GM18951 (cell line): ENCODE results near the gene KRT74.
"Not testable (repeated sequence)": the region's sequence is repeated elsewhere in the genome, so short reads cannot be mapped to it uniquely, and the experiment has no call there.

Source experiments
- POLR2A ChIP-seq: IDR thresholded peaks from 4 replicates; pipeline ENCODE4 v1.6.1; 2011; ENCODE audit warnings: mild to moderate bottlenecking; ENCODE audit not compliant: insufficient read length, insufficient read depth; ENCODE audit errors: extremely low read depth
- in situ Hi-C: fragments of 300-500 bp; cut with MboI; formaldehyde crosslinking; loops from one replicate; pipeline ENCODE4 v1.12.0; 2022; ENCODE audit warnings: low sequenced_read_pairs, mixed read lengths, inconsistent platforms; ENCODE audit not compliant: unreplicated experiment

Gene KRT74

DNA sequence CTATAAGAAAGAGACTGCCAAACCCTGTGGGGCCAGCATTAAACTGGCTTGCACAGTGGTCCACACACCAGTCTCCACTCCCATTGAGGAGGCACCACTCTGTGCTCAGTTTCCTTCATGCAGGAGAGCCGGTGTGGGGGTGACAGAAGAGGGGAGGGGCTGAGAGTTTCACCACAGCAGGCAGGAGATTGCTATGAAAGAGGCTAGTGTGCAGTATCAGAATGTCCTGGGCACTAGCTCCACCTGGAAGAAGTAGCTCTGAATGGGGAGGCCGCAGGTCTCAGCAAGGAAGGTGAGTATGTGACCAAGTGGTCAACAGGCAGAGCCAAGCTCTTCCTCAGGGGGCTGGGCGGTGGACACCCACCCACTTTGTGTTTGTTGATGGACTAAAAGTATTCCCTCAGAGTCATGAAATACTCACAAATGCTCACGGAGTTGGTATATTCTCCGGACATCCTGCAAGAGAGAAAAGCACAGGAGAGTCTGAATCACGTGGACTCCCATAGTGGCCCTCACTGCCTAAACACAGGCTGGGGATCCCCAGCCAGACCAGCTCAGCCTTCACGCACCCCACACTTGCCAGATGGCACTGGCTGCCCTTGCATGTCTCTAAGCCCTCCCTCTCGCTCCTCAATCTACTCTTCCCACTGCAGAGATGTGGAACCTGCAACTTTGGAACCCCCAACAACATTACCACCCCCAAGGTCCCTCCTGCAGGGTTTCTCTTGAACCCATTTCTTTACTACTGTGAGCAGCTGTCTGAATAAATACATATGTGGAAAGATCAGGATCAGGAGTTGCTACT, 35.4 kb upstream of the KRT74 start:
- in situ Hi-C loops, result no loop called here
- no peak for TF ChIP-seq POLR2A

DNA sequence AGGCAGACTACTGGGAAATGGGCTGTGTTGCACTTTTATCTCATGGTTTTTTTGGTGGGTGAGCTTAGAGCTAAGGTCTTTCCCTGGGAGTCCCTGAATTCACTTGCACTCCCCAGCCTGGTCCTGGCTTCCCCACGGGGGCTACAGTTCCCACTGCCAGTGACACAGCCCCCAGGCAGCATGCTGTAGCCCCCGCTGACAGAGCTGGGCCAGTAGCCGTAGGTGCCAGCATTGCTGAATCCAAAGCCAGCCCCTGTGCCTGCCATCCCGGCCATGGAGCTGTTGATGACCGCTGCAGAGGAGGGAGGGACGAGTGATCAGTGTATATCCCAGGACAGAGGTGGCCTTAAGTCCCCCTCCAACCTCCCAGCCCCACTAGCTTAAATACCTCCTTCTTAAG, 34.5 kb upstream of the KRT74 start:
- TF ChIP-seq POLR2A, result no peak
- in situ Hi-C loops, result no loop called here

DNA sequence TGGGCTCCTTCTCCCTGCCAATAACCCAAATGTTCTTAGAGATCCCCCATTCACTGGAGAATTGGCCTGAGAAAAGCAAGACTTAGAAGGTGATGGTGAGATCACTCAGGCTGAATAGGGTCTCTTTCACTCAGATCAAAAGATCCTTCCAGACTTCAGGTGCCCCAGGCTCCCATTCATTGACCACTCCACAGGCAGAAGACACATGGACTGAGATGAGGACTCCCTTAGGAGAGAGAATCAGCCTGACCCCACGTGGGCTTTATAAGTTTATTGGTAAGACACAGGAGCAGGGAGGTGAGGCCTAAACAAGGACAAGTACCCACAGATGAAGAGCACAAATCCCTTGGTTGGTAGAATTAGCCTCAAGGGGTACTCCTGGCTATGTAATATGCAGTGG, 33.7 kb upstream of the KRT74 start:
- TF ChIP-seq POLR2A, result no peak
- in situ Hi-C loops, result no loop called here

DNA sequence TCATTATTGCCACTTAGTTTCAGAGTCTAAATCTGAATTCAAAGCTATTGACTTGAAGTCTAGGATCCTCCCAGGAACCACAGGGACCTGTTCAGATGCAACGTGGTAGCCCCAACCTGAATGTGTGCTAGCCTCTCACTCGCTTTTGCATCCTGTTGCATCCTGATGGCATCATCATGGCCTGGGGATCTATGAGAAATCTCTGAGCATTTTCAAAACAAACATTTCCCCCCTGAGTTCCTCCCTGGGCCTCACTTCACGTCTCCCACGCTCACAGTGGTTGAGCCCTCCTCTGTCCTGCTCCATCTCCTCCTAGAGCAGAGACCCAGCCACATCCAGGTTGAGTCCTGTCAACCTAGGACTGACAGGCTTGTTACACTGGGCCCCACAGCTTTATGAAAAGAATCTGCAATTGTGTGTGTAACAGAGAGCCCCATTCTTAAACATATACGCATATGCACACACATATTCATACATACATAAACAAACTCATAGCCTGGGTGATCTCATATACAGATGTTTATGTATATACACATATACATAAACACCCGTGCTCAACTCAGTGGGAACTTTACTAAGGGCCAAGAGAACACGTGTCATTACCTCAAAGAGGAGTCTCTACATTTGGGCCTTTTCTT, 33.1 kb upstream of the KRT74 start:
- in situ Hi-C loops, result no loop called here
- TF ChIP-seq POLR2A, result no peak

DNA sequence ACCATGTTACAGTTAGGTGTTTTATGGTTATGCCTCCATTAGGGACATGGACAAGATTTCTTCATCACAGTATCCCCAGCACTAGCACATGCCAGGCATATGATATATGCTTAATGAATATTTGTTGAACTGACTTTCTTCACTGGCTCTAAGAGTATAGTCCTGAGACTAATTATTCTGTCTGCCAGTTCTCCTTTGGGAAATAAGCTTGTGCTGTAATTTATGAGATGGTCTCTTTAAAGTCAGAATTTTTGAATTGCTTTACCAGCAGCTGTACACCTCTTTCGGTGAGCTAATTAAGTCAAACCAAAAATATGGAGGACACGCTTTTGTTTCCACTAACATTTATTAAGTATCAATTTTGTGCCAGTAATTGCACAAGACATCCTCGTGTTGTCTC, 32.5 kb upstream of the KRT74 start:
- in situ Hi-C loops, result no loop called here

DNA sequence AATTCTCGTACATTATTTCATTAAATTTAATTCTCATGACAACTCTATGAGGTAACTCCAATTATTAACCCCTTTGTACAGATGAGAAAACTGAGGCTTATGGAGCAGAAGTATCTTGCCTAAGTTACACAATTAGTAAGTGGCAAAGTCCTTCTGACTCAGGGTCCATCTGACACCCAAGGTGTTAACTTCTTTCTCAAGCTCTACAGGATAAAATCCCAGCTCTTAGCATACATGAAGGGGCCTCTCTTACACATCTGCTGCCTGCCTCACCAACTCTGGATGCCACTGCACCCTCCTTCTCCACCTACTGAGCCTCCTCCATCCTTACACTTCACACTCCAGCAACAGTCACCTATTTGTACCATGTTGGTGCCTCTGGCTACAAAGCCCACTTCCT, 31.9 kb upstream of the KRT74 start:
- in situ Hi-C loops, result no loop called here
- no peak for TF ChIP-seq POLR2A

More for the DNA sequence above, 32.5 kb upstream of the KRT74 start:
- TF ChIP-seq POLR2A, result no peak

DNA sequence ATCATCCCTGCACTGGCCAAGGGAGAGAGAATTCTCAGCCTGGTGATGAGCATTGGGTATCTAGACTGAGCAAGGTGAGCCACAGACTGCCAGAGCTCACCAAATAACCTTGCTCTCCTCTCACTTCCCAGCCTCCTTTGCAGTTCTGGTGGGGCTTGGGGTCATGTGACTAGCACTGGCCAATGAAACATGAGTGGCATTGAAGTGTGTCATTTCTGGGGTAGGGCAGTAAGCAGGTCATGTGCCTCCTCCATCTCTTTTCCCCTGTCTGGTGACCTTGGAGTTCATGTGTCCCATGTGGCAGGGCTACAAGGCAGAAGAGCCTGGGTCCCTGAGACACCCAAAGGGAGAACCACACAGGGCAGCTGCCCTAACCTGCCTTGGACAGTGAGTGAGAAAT, 31.2 kb upstream of the KRT74 start:
- in situ Hi-C loops, result no loop called here
- no peak for TF ChIP-seq POLR2A

DNA sequence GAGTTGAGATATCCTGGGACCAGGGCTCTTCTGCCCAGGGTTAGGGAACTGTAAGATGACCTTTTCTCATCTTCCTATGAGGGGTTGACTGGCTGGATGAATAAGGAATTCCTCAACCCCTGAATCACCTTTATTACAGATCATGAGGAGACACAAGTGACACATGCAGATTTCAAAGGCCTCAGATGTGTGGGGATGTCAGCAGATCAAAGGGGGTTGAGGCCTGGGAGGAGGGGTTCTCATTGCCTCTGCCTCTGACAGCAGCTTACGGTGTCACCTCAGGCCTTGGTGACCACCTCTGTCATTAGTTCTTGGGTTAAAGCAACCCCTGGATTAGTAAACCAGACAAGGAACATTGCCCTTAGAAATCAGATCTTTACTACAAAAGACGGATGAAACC, 29.7 kb upstream of the KRT74 start:
- no peak for TF ChIP-seq POLR2A
- in situ Hi-C loops, result no loop called here

DNA sequence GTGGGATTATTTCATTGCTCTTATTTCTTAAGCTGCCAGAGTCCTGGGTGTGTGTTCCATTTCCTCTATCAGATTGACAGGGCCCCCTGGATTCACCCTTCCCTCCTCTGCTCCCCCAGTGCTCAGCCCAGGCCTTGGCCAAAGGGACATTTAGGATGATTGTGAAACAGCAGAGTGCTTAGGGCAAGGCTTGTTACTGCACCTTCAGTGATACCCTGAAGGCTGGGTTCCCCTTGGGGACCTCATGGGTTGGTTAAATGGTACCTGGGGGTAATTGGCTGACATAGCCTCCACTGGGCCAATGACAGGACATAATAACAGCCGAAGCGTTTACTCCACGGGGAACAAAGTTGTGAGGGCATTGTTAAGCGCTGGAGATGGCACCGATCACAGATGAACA, 28.9 kb upstream of the KRT74 start:
- in situ Hi-C loops, result no loop called here
- no peak for TF ChIP-seq POLR2A

DNA sequence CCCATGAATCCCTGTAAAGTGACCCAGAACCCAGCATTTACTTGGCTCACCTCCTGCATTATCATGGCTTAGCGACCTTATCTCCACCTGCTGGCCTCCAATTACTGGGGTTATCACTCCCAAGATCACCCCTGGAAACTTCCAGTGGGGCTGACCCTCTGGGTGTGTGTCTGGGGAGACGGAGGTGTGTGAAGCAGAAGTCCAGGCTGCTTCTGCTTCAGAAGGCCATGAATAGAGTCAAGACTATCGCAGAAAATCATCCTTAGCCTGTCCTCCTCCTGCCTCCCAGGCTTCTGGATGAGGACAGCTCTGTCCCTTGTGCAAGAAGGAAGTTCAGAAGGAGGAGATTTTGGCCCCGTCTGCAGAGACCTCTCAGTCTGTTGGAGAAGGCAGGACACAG, 28.0 kb upstream of the KRT74 start:
- in situ Hi-C loops, result no loop called here
- no peak for TF ChIP-seq POLR2A

DNA sequence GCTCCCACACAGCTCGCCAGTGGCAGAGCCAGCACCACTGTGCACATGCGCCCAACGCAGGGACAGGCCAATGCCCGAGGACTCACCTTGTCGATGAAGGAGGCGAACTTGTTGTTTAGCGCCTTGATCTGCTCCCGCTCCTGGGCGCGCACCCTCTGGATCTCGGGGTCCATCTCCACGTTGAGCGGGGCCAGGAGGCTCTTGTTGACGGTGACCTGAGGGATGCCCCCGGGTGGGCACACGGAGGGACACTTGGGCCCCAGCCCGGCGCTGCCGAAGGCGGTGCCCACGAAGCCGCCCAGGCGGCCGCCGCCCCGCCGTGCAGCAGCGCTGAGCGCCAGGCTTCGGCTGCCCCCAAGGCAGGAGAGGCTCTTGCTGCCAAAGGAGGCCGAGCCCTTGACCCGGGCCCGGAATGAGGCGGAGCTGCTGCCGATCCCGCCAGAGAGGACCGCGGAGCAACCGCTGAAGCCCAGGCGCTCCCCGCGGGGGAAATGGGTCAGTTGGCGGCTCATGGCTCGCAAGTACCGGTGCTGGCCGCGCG, 27.4 kb upstream of the KRT74 start, which contains the start of gene KRT72:
Gene KRT72, minus strand, starts transcription at position 523 of the 541 bp plus-strand sequence. Its CDS starts 11 bp downstream, at position 512.
- TF ChIP-seq POLR2A, result no peak
- in situ Hi-C loops, result no loop called here

DNA sequence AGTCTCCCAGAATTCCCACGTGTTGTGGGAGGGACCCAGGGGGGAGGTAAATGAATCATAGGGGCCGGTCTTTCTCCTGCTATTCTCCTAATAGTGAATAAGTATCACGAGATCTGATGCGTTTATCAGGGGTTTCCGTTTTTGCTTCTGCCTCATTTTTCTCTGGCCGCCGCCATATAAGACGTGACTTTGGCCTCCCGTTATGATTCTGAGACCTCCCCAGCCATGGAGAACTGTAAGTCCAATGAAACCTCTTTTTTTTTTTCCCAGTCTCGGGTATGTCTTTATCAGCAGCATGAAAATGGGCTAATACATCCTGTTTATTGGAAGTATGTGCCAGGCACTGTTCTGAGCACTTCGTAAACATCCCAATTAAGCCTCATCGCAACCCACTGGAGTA, 26.8 kb upstream of the KRT74 start:
- no peak for TF ChIP-seq POLR2A
- in situ Hi-C loops, result no loop called here

DNA sequence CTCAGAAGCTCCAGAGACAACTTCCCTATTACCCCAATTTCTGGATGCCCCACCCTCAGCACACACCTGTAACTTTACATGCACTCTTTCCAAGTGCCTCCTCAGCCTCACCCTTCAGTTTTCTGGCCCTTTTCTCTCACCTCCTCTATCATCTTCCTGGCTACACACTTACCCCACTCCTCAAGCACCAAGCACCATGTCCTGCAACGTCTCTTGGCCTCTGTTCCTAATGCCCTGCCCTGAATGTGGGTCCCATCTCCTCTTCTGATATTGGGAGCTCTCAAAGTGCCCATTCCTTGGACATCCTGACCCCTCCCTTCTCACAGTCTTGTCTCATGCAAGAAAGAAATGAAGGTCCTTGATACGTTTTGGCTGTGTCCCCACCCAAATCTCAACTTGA, 26.4 kb upstream of the KRT74 start:
- TF ChIP-seq POLR2A, result no peak
- in situ Hi-C loops, result no loop called here

DNA sequence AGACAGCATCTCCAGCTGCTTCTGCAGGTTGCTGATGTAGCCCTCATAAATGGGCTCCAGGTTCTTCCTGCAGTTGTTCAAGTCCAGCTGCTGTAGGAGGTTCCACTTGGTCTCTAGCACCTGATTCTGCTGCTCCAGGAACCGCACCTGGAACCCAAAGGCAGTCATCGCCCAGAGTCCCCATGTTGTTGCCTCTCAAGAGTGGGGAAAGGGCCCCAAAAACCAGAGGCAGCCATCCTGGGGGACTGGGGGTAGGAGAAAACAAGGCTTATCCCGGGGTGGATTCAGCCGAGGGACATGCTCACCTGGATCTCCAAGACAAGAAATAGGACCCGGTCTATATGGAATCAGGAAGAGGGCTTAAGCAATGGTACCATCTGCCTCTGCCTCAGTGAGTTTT, 25.3 kb upstream of the KRT74 start:
- no peak for TF ChIP-seq POLR2A
- in situ Hi-C loops, result no loop called here

DNA sequence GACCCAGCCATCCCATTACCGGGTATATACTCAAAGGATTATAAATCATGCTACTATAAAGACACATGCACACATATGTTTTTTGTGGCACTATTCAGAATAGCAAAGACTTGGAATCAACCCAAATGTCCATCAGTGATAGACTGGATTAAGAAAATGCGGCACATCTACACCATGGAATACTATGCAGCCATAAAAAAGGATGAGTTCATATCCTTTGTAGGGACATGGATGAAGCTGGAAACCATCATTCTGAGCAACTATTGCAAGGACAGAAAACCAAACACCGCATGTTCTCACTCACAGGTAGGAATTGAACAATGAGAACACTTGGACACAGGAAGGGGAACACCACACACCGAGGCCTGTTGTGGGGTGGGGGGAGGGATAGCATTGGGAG, 20.6 kb upstream of the KRT74 start:
- in situ Hi-C loops, result not testable (repeated sequence)
